ENCODE data around the gene FHAD1.

Gene FHAD1

GRCh38 chr1:15246960-15247614 lies at the start of gene FHAD1:
FHAD1 (plus strand) TSS chr1:15247223; CDS start chr1:15251785, 4,562 bp downstream.
- peaks cover 62% of the 10 kb centered on the region for H3K4me1 Mint-ChIP-seq (ENCODE audit: low read depth)
- intact Hi-C loops (cut with micrococcal nuclease) = no loop called here

GRCh38 chr1:15197591-15198447 lies 49.2 kb upstream of the FHAD1 start:
- H3K9me3 Mint-ChIP-seq = no peaks in the 10 kb centered on the region
- H3K36me3 Mint-ChIP-seq (ENCODE audit: low read depth) = peaks cover 84% of the 10 kb centered on the region
- no peak overlapping the region for H3K27ac Mint-ChIP-seq
- intact Hi-C loops (cut with micrococcal nuclease) = no loop called here
- no peak overlapping the region for H3K4me3 Mint-ChIP-seq
- no peaks in the 10 kb centered on the region for H3K27me3 Mint-ChIP-seq
- H3K4me1 Mint-ChIP-seq (ENCODE audit: low read depth) = peaks cover 53% of the 10 kb centered on the region

More at GRCh38 chr1:15246960-15247614, at the start of gene FHAD1:
- peaks cover 13% of the 10 kb centered on the region for H3K27me3 Mint-ChIP-seq
- peak within 1 kb of the TSS; percentile 77 for H3K27ac Mint-ChIP-seq
- H3K9me3 Mint-ChIP-seq = peaks cover 31% of the 10 kb centered on the region
- peaks cover 27% of the 10 kb centered on the region for H3K36me3 Mint-ChIP-seq (ENCODE audit: low read depth)
- H3K4me3 Mint-ChIP-seq = peak within 1 kb of the TSS; percentile 69

- Mint-ChIP-seq H3K27me3 (no peaks in the 10 kb centered on the region), H3K36me3 (ENCODE audit: low read depth) (peaks cover 84% of the 10 kb centered on the region), H3K9me3 (no peaks in the 10 kb centered on the region), H3K27ac (no peak overlapping the region), H3K4me3 (no peak overlapping the region), H3K4me1 (ENCODE audit: low read depth) (peaks cover 57% of the 10 kb centered on the region)
- intact Hi-C loops (cut with micrococcal nuclease) = no loop called here
These were observed 48.3 kb upstream of the FHAD1 start for GRCh38 chr1:15198684-15199083.

- peaks cover 82% of the 10 kb centered on the region for H3K36me3 Mint-ChIP-seq (ENCODE audit: low read depth)
- intact Hi-C loops (cut with micrococcal nuclease) = no loop called here
- H3K4me3 Mint-ChIP-seq = no peak overlapping the region
- peaks cover 65% of the 10 kb centered on the region for H3K4me1 Mint-ChIP-seq (ENCODE audit: low read depth)
- no peaks in the 10 kb centered on the region for H3K27me3 Mint-ChIP-seq
- no peaks in the 10 kb centered on the region for H3K9me3 Mint-ChIP-seq
- H3K27ac Mint-ChIP-seq = peak overlapping the region; percentile 70
These were observed 45.8 kb upstream of the FHAD1 start for GRCh38 chr1:15201221-15201620.

GRCh38 chr1:15201849-15202551 lies 45.0 kb upstream of the FHAD1 start:
- Mint-ChIP-seq H3K36me3 (ENCODE audit: low read depth) (peaks cover 83% of the 10 kb centered on the region), H3K27ac (no peak overlapping the region), H3K9me3 (no peaks in the 10 kb centered on the region), H3K4me3 (no peak overlapping the region), H3K4me1 (ENCODE audit: low read depth) (peaks cover 66% of the 10 kb centered on the region), H3K27me3 (no peaks in the 10 kb centered on the region)
- intact Hi-C loops (cut with micrococcal nuclease) = no loop called here

GRCh38 chr1:15204931-15205330 lies 42.1 kb upstream of the FHAD1 start:
- H3K36me3 Mint-ChIP-seq (ENCODE audit: low read depth) = peaks cover 85% of the 10 kb centered on the region
- peaks cover 75% of the 10 kb centered on the region for H3K4me1 Mint-ChIP-seq (ENCODE audit: low read depth)
- intact Hi-C loops (cut with micrococcal nuclease) = no loop called here
- H3K27ac Mint-ChIP-seq = peak overlapping the region; percentile 17
- H3K9me3 Mint-ChIP-seq = no peaks in the 10 kb centered on the region
- H3K27me3 Mint-ChIP-seq = no peaks in the 10 kb centered on the region
- H3K4me3 Mint-ChIP-seq = no peak overlapping the region

- no peak overlapping the region for H3K4me3 Mint-ChIP-seq
- intact Hi-C loops (cut with micrococcal nuclease) = no loop called here
These were observed 41.3 kb upstream of the FHAD1 start for GRCh38 chr1:15205586-15206346.

GRCh38 chr1:15206418-15207030 lies 40.5 kb upstream of the FHAD1 start:
- Mint-ChIP-seq H3K27ac (peak overlapping the region; percentile 2), H3K36me3 (ENCODE audit: low read depth) (peaks cover 97% of the 10 kb centered on the region), H3K27me3 (no peaks in the 10 kb centered on the region), H3K9me3 (no peaks in the 10 kb centered on the region), H3K4me3 (no peak overlapping the region), H3K4me1 (ENCODE audit: low read depth) (peaks cover 73% of the 10 kb centered on the region)
- intact Hi-C loops (cut with micrococcal nuclease) = no loop called here

More at GRCh38 chr1:15205586-15206346, 41.3 kb upstream of the FHAD1 start:
- H3K27ac Mint-ChIP-seq = no peak overlapping the region
- peaks cover 72% of the 10 kb centered on the region for H3K4me1 Mint-ChIP-seq (ENCODE audit: low read depth)
- no peaks in the 10 kb centered on the region for H3K9me3 Mint-ChIP-seq
- peaks cover 92% of the 10 kb centered on the region for H3K36me3 Mint-ChIP-seq (ENCODE audit: low read depth)
- no peaks in the 10 kb centered on the region for H3K27me3 Mint-ChIP-seq

- peaks cover 93% of the 10 kb centered on the region for H3K36me3 Mint-ChIP-seq (ENCODE audit: low read depth)
- H3K9me3 Mint-ChIP-seq = no peaks in the 10 kb centered on the region
- H3K27ac Mint-ChIP-seq = peak overlapping the region; percentile 2
- H3K4me1 Mint-ChIP-seq (ENCODE audit: low read depth) = peaks cover 77% of the 10 kb centered on the region
- intact Hi-C loops (cut with micrococcal nuclease) = no loop called here
- no peak overlapping the region for H3K4me3 Mint-ChIP-seq
- no peaks in the 10 kb centered on the region for H3K27me3 Mint-ChIP-seq
These were observed 39.8 kb upstream of the FHAD1 start for GRCh38 chr1:15207031-15207828.

- Mint-ChIP-seq H3K4me1 (ENCODE audit: low read depth) (peaks cover 77% of the 10 kb centered on the region), H3K27me3 (no peaks in the 10 kb centered on the region), H3K27ac (no peak overlapping the region), H3K9me3 (no peaks in the 10 kb centered on the region), H3K4me3 (no peak overlapping the region), H3K36me3 (ENCODE audit: low read depth) (peaks cover 93% of the 10 kb centered on the region)
- intact Hi-C loops (cut with micrococcal nuclease) = no loop called here
These were observed 39.1 kb upstream of the FHAD1 start for GRCh38 chr1:15207829-15208429.

- Mint-ChIP-seq H3K9me3 (no peaks in the 10 kb centered on the region), H3K27me3 (no peaks in the 10 kb centered on the region), H3K27ac (no peak overlapping the region), H3K36me3 (ENCODE audit: low read depth) (peaks cover 85% of the 10 kb centered on the region), H3K4me3 (no peak overlapping the region), H3K4me1 (ENCODE audit: low read depth) (peaks cover 88% of the 10 kb centered on the region)
- intact Hi-C loops (cut with micrococcal nuclease) = loop anchor here (10.0 kb wide), 1 partner anchor 56 kb away; the partner anchor contains the start of gene TMEM51
These were observed 36.2 kb upstream of the FHAD1 start for GRCh38 chr1:15210651-15211375.

GRCh38 chr1:15211424-15211823 lies 35.6 kb upstream of the FHAD1 start:
- Mint-ChIP-seq H3K36me3 (ENCODE audit: low read depth) (peaks cover 88% of the 10 kb centered on the region), H3K9me3 (no peaks in the 10 kb centered on the region), H3K4me3 (no peak overlapping the region), H3K27me3 (no peaks in the 10 kb centered on the region), H3K4me1 (ENCODE audit: low read depth) (peaks cover 90% of the 10 kb centered on the region), H3K27ac (no peak overlapping the region)
- intact Hi-C loops (cut with micrococcal nuclease) = loop anchor here (10.0 kb wide), 1 partner anchor 57 kb away; the partner anchor contains the start of gene TMEM51

All from dendritic cell treated with granulocyte-macrophage colony-stimulating factor and Interleukin-4, amounts not matched to agents 40 ng/mL and 50 ng/mL, for 4 days (primary cell).